Right renal cortex interstitium (tissue), 3 donors: ENCODE measurements around the gene SFRP2. TPM values are rescaled to one million over a fixed set of nuclear protein-coding genes. Genes with fewer than 3 reads are reported as not detected.

Experiments
- DNase-seq, 3 donors: peaks; one replicate each; pipeline ENCODE4 v3.0.0-alpha.2; 2013; ENCODE audit warnings: low read depth in 3 of 3, low spot score in 2 of 3
- polyA plus RNA-seq, 3 donors: library from polyadenylated mRNA; unstranded; fragments of 120-200 nt; gene quantifications; one replicate each; pipeline ENCODE4 v1.2.1, GENCODE V29; 2013; ENCODE audit not compliant: insufficient read length in 3 of 3

The SFRP2 gene, protein sequence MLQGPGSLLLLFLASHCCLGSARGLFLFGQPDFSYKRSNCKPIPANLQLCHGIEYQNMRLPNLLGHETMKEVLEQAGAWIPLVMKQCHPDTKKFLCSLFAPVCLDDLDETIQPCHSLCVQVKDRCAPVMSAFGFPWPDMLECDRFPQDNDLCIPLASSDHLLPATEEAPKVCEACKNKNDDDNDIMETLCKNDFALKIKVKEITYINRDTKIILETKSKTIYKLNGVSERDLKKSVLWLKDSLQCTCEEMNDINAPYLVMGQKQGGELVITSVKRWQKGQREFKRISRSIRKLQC
- 10 to 100 TPM; 15.4 to 18.4 (median 16.5) TPM for polyA plus RNA-seq

GRCh38 chr4:153788413-153789276 is at the start of gene SFRP2:
TSS of gene SFRP2 (minus strand) at chr4:153789083. CDS start at chr4:153788835, 248 bp downstream.
- DNase-seq: no peak

GRCh38 chr4:153838564-153838963 is 49.7 kb upstream of the SFRP2 start:
- DNase-seq: no peak

DNA sequence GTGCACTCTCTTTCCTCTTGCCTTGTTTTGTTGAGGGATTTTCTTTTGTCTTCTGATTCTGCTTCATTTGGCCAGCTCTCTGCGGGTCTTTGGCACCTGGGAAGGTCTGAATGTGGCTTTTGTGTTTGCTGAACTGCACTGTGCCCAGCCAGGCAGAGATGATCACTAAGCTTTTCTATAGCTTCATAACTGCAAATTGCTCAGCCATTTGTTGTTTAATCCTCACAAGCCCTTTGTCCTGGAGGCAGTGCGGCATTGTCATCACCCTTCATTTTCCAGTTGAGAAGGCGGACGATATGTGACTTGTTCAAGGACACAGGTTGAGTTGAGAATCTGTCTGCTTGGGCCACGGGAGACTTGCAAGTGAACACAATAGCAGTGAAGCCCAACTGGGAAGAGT is 46.0 kb upstream of the SFRP2 start:
- no peak for DNase-seq

GRCh38 chr4:153832720-153833287 is 43.9 kb upstream of the SFRP2 start:
- no peak for DNase-seq

- DNase-seq: no peak
Measured at GRCh38 chr4:153832054-153832453, 43.2 kb upstream of the SFRP2 start.

DNA sequence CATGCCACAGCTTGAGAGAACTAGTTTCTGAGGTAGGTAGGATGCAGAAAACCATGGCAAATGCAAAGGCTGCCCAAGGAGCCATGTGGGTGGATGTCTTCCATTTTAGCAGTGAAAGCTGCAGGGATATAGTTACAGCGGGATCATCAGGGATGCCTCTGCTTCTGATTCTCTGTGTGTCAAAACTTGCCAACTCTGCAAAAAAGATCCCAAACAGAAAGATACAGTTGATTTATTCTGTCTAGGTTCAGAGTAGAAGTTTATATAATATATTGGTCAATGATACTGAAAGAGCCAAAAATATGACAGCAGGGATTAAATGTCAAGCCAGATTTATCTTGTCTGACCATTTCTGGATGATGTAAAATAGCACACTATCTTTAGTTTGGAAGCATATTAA is 42.4 kb upstream of the SFRP2 start:
- DNase-seq: no peak

GRCh38 chr4:153825691-153826090 is 36.8 kb upstream of the SFRP2 start:
- no peak for DNase-seq

DNA sequence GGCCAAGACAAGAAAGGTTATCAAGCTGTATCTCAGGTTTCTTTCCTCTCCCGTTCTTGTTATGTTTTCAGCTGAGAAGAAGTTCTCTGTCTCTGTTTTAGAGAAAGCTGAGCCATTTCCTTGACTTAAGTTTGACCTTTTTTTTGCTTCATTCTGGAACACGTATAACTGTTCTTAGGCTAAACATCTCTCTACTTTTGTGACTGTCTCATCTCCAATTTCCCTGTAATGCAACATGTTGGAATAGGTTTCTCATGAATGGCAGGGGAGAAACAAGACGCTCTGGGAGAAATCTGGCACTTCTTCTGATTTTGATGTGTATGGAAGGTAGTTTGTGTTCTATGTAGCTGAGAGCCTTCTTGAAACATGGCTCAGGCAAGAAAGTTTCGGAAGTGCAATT is 36.2 kb upstream of the SFRP2 start:
- no peak for DNase-seq

- DNase-seq: no peak
Measured at GRCh38 chr4:153824501-153824900, 35.6 kb upstream of the SFRP2 start.

DNA sequence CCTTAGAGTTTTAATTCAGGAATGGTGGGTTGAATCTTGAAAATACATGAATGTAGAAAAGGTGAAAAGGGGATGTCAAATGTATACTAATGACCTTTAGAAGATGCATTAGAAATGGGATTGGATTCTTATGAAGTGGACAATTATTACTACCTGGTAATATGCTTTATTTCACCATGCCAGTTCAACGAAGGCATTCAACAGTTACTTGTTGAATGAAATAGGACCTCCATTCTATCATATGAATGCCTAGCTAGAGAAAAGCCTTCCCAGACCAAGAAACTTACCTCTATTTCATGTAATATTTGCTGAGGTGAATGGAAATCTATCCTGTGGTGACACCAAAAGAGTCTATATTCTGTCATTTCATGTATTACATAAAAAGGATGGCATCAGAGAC is 34.6 kb upstream of the SFRP2 start:
- DNase-seq: no peak

DNA sequence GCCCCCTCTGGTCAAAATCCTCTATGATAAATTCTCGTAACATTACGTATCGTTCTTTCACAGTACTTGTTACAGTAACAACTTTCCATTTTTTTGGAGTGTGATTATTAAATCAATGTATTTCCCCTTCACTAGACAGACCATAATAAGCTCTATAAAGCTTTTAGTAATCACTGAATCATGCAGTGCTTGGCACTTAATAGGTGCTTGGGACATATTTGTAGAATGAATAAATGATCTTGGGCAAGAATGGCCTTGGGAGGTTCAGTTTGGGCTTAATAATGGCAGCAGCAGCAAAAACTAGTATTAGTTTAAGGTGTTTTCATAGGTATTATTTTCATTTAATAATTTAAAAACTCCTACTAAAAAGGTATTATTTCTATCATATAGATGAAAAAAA is 33.4 kb upstream of the SFRP2 start:
- no peak for DNase-seq

DNA sequence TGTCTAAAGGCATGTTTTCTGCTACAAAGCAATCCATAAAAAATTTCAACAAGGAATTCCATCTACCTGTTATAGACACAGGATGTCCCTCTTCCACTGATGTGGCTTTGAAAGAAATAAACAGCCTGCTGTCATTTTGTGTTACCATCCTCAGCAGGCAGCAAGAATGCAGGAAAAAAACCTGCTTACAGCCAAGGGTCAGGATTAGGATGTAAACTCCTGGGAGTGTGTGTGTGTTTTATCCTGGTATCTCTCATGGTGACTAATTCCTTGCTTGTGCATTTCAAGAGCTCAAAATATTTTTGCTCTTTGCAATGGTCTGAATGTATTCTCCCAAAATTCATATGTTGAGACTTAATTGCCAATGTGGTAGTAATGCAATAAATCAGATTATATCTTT is 28.6 kb upstream of the SFRP2 start:
- no peak for DNase-seq

DNA sequence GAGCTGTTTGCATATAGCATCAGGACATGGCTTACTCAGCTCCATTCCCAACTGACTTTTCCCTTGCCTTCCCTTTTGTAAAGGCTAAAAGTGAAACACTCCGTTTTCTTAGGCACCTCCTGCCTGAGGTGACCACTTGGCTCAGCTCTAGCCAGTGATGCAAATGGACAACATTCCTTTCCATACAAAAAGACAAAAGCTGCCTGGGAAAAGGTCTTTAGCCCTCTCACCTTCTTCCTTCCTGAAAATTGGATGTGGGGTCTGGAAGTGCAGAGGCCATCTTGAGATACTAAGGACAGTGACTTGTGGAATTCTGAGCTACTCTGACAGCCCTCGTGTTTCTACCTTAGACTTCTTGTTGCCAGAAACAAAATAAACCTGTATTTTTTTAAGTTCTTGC is 27.7 kb upstream of the SFRP2 start:
- no peak for DNase-seq

DNA sequence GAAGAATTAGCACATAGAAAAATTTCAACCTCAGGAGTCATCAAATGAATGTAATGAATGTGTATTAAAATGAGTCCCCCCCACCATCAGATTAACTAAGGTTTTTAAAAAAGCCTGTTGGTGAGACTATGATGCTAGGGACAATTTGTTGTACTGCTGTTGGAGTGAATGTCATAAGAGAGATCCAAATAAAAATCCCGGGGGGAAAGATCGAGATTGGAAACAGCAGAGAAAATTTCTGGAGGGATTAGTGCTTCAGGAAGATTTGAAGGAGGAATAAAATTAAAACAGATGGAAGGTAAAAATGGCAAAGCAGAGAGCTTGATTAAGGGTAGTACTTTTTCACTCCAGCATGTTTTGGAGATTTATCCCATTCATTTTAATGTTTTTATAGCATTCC is 25.9 kb upstream of the SFRP2 start:
- no peak for DNase-seq

- no peak for DNase-seq
Measured at GRCh38 chr4:153809916-153810810, 21.3 kb upstream of the SFRP2 start.

DNA sequence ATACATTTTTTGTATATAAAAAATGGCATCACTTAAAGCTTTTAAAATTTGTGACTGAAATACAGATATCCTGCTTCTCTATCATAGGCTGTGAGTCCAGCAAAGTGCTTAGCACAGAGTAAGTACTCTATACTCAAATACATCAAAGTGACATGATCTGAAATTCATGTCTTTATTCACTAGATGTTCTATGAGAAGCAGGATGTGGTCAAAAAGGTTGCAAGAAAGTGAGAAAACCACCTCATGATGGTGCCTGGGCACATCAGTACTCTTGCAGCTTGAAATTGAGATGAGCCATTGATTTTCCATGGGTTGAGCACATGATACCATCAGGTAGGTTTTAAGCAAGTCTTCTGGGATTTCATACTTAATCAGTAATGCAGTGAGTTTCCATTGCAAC is 20.4 kb upstream of the SFRP2 start:
- no peak for DNase-seq

GRCh38 chr4:153808175-153808574 is 19.3 kb upstream of the SFRP2 start:
- DNase-seq: no peak

GRCh38 chr4:153806073-153806472 is 17.2 kb upstream of the SFRP2 start:
- DNase-seq: no peak

DNA sequence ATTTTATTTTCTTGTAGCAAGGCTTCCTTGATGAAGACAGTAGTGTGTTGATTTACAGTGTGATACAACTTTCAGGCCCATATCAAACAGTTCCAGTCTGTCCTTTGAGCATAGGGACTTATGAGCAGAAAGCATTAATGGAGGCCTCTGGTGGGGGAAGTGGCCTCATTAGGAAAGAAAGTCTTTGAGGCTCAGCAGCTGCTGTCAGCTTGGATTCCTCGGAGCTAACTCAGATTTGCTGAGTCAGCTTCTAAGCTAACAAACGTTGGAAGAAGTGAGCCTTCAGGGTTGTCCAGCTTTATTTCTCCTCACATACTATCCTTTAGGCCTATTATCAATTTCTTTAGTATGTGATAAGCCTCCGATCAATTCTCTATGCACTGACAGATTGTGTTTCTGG is 15.8 kb upstream of the SFRP2 start:
- DNase-seq: no peak

DNA sequence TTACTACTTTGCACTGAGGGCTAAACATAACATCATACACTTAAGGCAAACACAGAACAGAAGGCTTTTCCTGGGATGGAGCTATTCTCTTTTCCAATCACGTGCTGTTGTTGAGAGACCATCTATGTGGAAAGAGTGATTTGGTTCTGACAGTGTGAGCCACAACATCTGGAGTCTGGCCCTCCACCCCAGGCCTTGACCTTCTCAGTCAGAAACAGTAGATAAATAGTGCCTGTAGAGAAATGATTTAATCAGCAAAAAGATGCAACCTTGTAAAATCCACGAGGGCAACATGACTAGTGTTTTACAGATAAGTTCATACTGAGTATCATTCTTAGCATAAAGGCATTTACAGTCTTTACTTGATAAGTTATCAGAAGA is 10.8 kb upstream of the SFRP2 start:
- no peak for DNase-seq
